Panc1 (cell line): ENCODE measurements around the gene NUMB. TPM values are rescaled to one million over a fixed set of nuclear protein-coding genes. Genes with fewer than 3 reads are reported as not detected.

ENCODE experiments used
- ATAC-seq: fragments of 200-7000 bp; cut with Tn5 transposase; 2 replicates; pipeline ENCODE4 v1.9.1; 2020; ENCODE audit warnings: mild to moderate bottlenecking, moderate library complexity
- BruUV-seq: library from RNA; stranded (reverse); fragments of 400-500 nt; replicated peaks from 2 replicates; lab custom pipeline; 2021; lab: Mats Ljungman, UMichigan
- CTCF ChIA-PET: fragments of 300-600 bp; sonication (Branson Sonifier 250); formaldehyde crosslinking; loops from one replicate; lab custom pipeline; 2022; ENCODE audit warnings: antibody characterized with exemption; lab: Charles Lee
- POLR2A ChIA-PET: fragments of 300-600 bp; sonication (Branson Sonifier 250); formaldehyde crosslinking; loops from one replicate; lab custom pipeline; 2022; ENCODE audit warnings: antibody characterized with exemption; lab: Charles Lee
- DNase-seq: peaks from one replicate; pipeline ENCODE4 v3.0.0-alpha.2; 2010; ENCODE audit warnings: low read depth, low spot score
- H3K27ac ChIP-seq: 2 replicates; pipeline ENCODE4 v1.5.1; 2011; ENCODE audit warnings: mild to moderate bottlenecking, low read length, inconsistent platforms
- H3K27me3 ChIP-seq: fragments of 200-500 bp; sonication (Bioruptor generic); 2 replicates; pipeline ENCODE4 v1.6.0; 2014; ENCODE audit warnings: low read length, inconsistent platforms; ENCODE audit not compliant: control insufficient read depth, insufficient read depth
- H3K36me3 ChIP-seq: fragments of 200-500 bp; sonication (Bioruptor generic); 2 replicates; pipeline ENCODE4 v1.5.1; 2014; ENCODE audit warnings: inconsistent platforms, mild to moderate bottlenecking, low read length, moderate library complexity; ENCODE audit not compliant: control insufficient read depth, insufficient read depth
- H3K4me1 ChIP-seq: 2 replicates; pipeline ENCODE4 v1.5.1; 2011; ENCODE audit warnings: inconsistent platforms, mild to moderate bottlenecking, low read length, moderate library complexity; ENCODE audit not compliant: control insufficient read depth, insufficient read depth
- H3K4me3 ChIP-seq, 2 experiments: 2 replicates each; pipeline ENCODE4 v1.5.1; 2011 to 2012; ENCODE audit warnings: low read depth in 2 of 2, low read length in 2 of 2, mild to moderate bottlenecking in 2 of 2, inconsistent platforms in 1 of 2, moderate library complexity in 1 of 2
- H3K9me3 ChIP-seq: fragments of 200-500 bp; sonication (Bioruptor generic); 2 replicates; pipeline ENCODE4 v1.5.1; 2014; ENCODE audit warnings: low read depth, mild to moderate bottlenecking, inconsistent platforms, low read length, moderate library complexity; ENCODE audit not compliant: control insufficient read depth, insufficient read depth
- CTCF ChIP-seq: fragments of 450-650 bp; IDR thresholded peaks from 2 replicates; pipeline ENCODE4 v1.5.1; 2017; ENCODE audit warnings: mild to moderate bottlenecking
- POLR2AphosphoS5 ChIP-seq: IDR thresholded peaks from 2 replicates; pipeline ENCODE4 v1.6.1; 2012; ENCODE audit warnings: mild to moderate bottlenecking, low read depth, low read length, moderate library complexity
- SIN3A ChIP-seq: IDR thresholded peaks from 2 replicates; pipeline ENCODE4 v1.6.1; 2012; ENCODE audit warnings: low read depth, mild to moderate bottlenecking, low read length, moderate library complexity, borderline replicate concordance; ENCODE audit not compliant: insufficient read depth
- TCF7L2 ChIP-seq: IDR thresholded peaks from 2 replicates; pipeline ENCODE4 v1.6.1; 2011; ENCODE audit warnings: mild to moderate bottlenecking, low read depth, low read length, inconsistent platforms
- in situ Hi-C: cut with HindIII; loops from 2 replicates; pipeline ENCODE4 v1.10.0; 2016; ENCODE audit warnings: low sequenced_read_pairs, low pct_unique_long_range_greater_than_20kb
- intact Hi-C: fragments of 100-400 bp; cut with micrococcal nuclease; formaldehyde crosslinking; loops from one replicate; pipeline ENCODE4 v1.10.0; 2022; ENCODE audit not compliant: unreplicated experiment
- total RNA-seq: library from RNA; stranded (reverse); gene quantifications from one replicate; pipeline ENCODE4 v1.2.1, GENCODE V29; 2021; ENCODE audit not compliant: unreplicated experiment
- TF ChIP-seq, protein P1 (sequence below), 2 experiments: IDR thresholded peaks; 2 replicates each; pipeline ENCODE4 v1.6.1; 2011 to 2012; ENCODE audit warnings: low read depth in 2 of 2, control low read depth in 1 of 2, low read length in 1 of 2, mild to moderate bottlenecking in 1 of 2, moderate library complexity in 1 of 2; ENCODE audit not compliant: insufficient read depth in 1 of 2

Gene NUMB
- total RNA-seq, 1 experiment from 2014 or later: 51.5 TPM

DNA sequence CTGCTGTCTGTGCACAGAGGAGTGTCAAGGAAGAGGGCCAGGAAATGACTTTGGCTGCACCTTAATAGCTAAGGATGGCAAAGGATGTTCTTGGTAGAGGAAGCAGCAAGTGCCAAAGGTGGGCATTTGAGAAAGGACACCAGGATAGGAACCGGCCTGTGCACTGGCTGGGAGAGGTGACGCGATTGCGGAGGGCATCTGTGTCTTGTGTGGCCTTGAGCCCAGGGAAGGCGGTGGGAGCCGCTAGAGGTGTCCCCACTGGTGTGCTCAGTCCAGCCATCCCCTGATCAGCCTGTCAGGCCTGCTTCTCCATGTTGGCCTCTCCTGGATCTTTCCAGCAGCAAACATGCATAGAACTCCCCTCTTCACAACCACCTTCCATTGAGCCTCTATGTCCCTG is 190.9 kb downstream of the NUMB start:
- no peak for TF ChIP-seq SIN3A
- no peak for TF ChIP-seq TCF7L2
- TF ChIP-seq, protein P1, sequence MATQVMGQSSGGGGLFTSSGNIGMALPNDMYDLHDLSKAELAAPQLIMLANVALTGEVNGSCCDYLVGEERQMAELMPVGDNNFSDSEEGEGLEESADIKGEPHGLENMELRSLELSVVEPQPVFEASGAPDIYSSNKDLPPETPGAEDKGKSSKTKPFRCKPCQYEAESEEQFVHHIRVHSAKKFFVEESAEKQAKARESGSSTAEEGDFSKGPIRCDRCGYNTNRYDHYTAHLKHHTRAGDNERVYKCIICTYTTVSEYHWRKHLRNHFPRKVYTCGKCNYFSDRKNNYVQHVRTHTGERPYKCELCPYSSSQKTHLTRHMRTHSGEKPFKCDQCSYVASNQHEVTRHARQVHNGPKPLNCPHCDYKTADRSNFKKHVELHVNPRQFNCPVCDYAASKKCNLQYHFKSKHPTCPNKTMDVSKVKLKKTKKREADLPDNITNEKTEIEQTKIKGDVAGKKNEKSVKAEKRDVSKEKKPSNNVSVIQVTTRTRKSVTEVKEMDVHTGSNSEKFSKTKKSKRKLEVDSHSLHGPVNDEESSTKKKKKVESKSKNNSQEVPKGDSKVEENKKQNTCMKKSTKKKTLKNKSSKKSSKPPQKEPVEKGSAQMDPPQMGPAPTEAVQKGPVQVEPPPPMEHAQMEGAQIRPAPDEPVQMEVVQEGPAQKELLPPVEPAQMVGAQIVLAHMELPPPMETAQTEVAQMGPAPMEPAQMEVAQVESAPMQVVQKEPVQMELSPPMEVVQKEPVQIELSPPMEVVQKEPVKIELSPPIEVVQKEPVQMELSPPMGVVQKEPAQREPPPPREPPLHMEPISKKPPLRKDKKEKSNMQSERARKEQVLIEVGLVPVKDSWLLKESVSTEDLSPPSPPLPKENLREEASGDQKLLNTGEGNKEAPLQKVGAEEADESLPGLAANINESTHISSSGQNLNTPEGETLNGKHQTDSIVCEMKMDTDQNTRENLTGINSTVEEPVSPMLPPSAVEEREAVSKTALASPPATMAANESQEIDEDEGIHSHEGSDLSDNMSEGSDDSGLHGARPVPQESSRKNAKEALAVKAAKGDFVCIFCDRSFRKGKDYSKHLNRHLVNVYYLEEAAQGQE (IDR thresholded peaks at IDR 0.05; ENCODE audit: insufficient read depth in 1 of 2, low read depth in 2 of 2, low read length in 1 of 2): no peak
- no peak for TF ChIP-seq POLR2AphosphoS5
- TF ChIP-seq CTCF: no peak
- in situ Hi-C loops: no loop called here
- intact Hi-C loops: no loop called here
- Histone ChIP-seq H3K27me3 (no peaks in the 10 kb centered on the region), H3K9me3 (no peaks in the 10 kb centered on the region), H3K27ac (no peak overlapping the region), H3K36me3 (no peaks in the 10 kb centered on the region), H3K4me3 (no peak overlapping the region), H3K4me1 (no peaks in the 10 kb centered on the region)
- no peak for ATAC-seq
- no TSS peak for BruUV-seq
- ChIA-PET CTCF (no interaction called here), POLR2A (interaction anchor here (0.6 kb wide), 1 partner anchor 233 kb away, joined by 10 read pairs; no protein-coding TSS in a partner anchor)
- DNase-seq: no peak

- H3K4me1 ChIP-seq: no peaks in the 10 kb centered on the region
- BruUV-seq: no TSS peak
- no peak for DNase-seq
- no peaks in the 10 kb centered on the region for H3K36me3 ChIP-seq
- no peak overlapping the region for H3K27ac ChIP-seq
- no peak overlapping the region for H3K4me3 ChIP-seq
- ChIA-PET CTCF (no interaction called here), POLR2A (no interaction called here)
- no peak for TF ChIP-seq SIN3A
- no peak for TF ChIP-seq CTCF
- TF ChIP-seq, protein P1 (IDR thresholded peaks at IDR 0.05; ENCODE audit: insufficient read depth in 1 of 2, low read depth in 2 of 2, low read length in 1 of 2): no peak
- TF ChIP-seq POLR2AphosphoS5: no peak
- no peak for TF ChIP-seq TCF7L2
- no peaks in the 10 kb centered on the region for H3K9me3 ChIP-seq
- in situ Hi-C loops: no loop called here
- intact Hi-C loops: no loop called here
- H3K27me3 ChIP-seq: no peaks in the 10 kb centered on the region
- no peak for ATAC-seq
These were observed 192.0 kb downstream of the NUMB start for GRCh38 chr14:73266317-73266716.
